GM19467 (cell line): ENCODE data around the gene TPSB2.
"Not testable (repeated sequence)": the region's sequence is repeated elsewhere in the genome, so short reads cannot be mapped to it uniquely, and the experiment has no call there.

Experiments used
- ATAC-seq: cut with Tn5 transposase; IDR thresholded peaks from one replicate; pipeline ENCODE4 v1.9.1; 2021; ENCODE audit warnings: mild to moderate bottlenecking, moderate library complexity; ENCODE audit not compliant: unreplicated experiment

The TPSB2 gene

GRCh38 chr16:1185460-1186207 lies 44.4 kb downstream of the TPSB2 start:
- ATAC-seq = not testable (repeated sequence)

- no peak for ATAC-seq
Observed at GRCh38 chr16:1184980-1185379, 45.0 kb downstream of the TPSB2 start.

GRCh38 chr16:1184156-1184868 lies 45.7 kb downstream of the TPSB2 start:
- no peak for ATAC-seq

- no peak for ATAC-seq
Observed at GRCh38 chr16:1182950-1183907, 46.8 kb downstream of the TPSB2 start.

GRCh38 chr16:1182316-1182671 lies 47.7 kb downstream of the TPSB2 start:
- ATAC-seq = no peak

GRCh38 chr16:1181404-1182315 lies 48.3 kb downstream of the TPSB2 start:
- ATAC-seq = no peak

GRCh38 chr16:1180549-1181403 lies 49.2 kb downstream of the TPSB2 start:
- ATAC-seq = no peak
